ENCODE results near the gene ABCC3. TPM values are rescaled to one million over a fixed set of nuclear protein-coding genes. Genes with fewer than 3 reads are reported as not detected.

Gene ABCC3
- total and polyA plus RNA-seq, 2 of the 8 experiments (the other 6 are each of a cell fraction or from before 2014, with no cell fraction given): 0.35 to 0.37 TPM

DNA sequence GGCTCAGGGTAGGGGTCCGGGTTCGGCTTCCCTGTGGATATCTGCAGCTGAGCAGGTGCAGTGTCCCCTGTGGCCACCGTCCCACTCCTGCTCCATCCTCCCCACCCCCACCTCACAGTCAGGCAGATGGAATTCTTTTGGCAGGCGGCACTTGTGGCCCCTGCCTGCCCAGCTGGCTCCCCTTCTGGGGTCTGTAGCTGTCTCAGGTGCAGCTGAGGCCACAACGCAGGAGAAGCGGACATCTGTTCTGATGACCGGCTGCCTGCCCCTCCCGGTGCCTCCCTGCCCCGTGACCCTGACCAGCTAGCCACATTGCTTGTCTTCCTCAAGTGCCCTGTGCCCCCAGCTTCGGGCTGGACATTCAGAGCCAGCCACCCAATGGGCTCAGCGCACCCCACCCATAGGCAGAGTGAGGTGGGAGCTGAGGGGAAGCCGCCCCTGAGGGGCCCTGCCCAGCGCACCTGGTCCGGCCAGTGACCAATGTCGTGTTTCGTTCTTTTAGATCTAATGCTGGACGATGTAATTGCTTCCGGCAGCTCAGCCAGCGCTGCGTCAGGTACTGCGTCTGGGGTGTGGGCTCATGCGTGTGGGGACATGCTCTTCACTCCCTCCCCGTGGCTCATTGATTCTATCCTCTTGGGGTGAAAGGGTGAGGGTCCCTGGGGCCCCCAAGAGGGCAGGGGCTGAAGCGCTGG is 25.2 kb upstream of the ABCC3 start:
- CTCF ChIA-PET (ENCODE audit: partially characterized antibody): interaction anchor here (0.6 to 19.7 kb wide), 10 partner anchors 10 to 241 kb away, joined by 3 to 300 read pairs (median 4); partner anchors contain the start of gene ABCC3
- H4K91ac ChIP-seq (replicated peaks; ENCODE audit: insufficient read length, low read length): peak overlapping the region; percentile 13
- no peaks in the 10 kb centered on the region for H3K79me2 ChIP-seq (ENCODE audit: control insufficient read depth in 1 of 2, insufficient read depth in 2 of 2, low read length in 2 of 2)
- H3K4me1 ChIP-seq (replicated peaks in 1 of 4; ENCODE audit: control insufficient read depth in 3 of 4, insufficient read depth in 4 of 4, low read length in 3 of 4): peaks cover 0 to 8% (median 3%) of the 10 kb centered on the region in 4 experiments; a peak in 3 of 7 replicates
- H3K23ac ChIP-seq (ENCODE audit: insufficient read length): no peak overlapping the region
- no peaks in the 10 kb centered on the region for H3K36me3 ChIP-seq (ENCODE audit: control insufficient read depth in 2 of 4, insufficient read depth in 4 of 4, low read length in 3 of 4)
- H4K8ac ChIP-seq (ENCODE audit: extremely low read depth, insufficient read depth, low read length): no peak overlapping the region
- H4K20me1 ChIP-seq (replicated peaks in 1 of 2; ENCODE audit: control insufficient read depth in 1 of 2, insufficient read depth in 2 of 2, low read length in 2 of 2): peaks cover 0 to 2% of the 10 kb centered on the region in 2 experiments
- no peak overlapping the region for H2AK5ac ChIP-seq (ENCODE audit: low read depth, low read length)
- no peak overlapping the region for H2BK5ac ChIP-seq (ENCODE audit: low read depth, low read length)
- DNase-seq (ENCODE audit: low read depth in 1 of 2, low spot score in 2 of 2) (no peak), FAIRE-seq (no peak)
- H3K23me2 ChIP-seq (ENCODE audit: low read depth, low read length): no peaks in the 10 kb centered on the region
- H3K4me3 ChIP-seq (ENCODE audit: extremely low read depth in 1 of 4, insufficient read depth in 2 of 4, low read depth in 3 of 4, low read length in 4 of 4): no peak overlapping the region
- no peak overlapping the region for H2BK120ac ChIP-seq (replicated peaks; ENCODE audit: low read depth, low read length)
- H3K79me1 ChIP-seq (ENCODE audit: low read depth, low read length): no peaks in the 10 kb centered on the region
- no peaks in the 10 kb centered on the region for H3K27me3 ChIP-seq (replicated peaks in 1 of 4; ENCODE audit: control insufficient read depth in 3 of 4, extremely low read depth in 1 of 4, insufficient read depth in 3 of 4, low read length in 3 of 4)
- no peak overlapping the region for H3K27ac ChIP-seq (ENCODE audit: low read depth, low read length)
- H2BK20ac ChIP-seq (ENCODE audit: low read length): no peak overlapping the region
- WGBS, 2 experiments (ENCODE audit: extremely low coverage in 1 of 2, insufficient coverage in 1 of 2, insufficient read length in 1 of 2, insufficient replicate concordance in 2 of 2, low coverage in 1 of 2, low lambda C conversion rate in 2 of 2, missing lambda C conversion rate in 1 of 2): 86% methylated on average over 24 of the region's 24 CpGs; no CpG with 5 or more reads in 1 of the 2 experiments
- no peak overlapping the region; the same call in 1 of the 2 replicates for H3K18ac ChIP-seq (ENCODE audit: extremely low read depth, low read length)
- H3K4me2 ChIP-seq (ENCODE audit: insufficient read depth in 1 of 2, low read depth in 2 of 2, low read length in 2 of 2): no peak overlapping the region
- H3K56ac ChIP-seq (replicated peaks; ENCODE audit: insufficient read length, low read depth, low read length): no peak overlapping the region
- no peak overlapping the region for H2AFZ ChIP-seq (ENCODE audit: low read length)
- POLR2A ChIA-PET (ENCODE audit: partially characterized antibody): no interaction called here
- H3K4ac ChIP-seq (replicated peaks; ENCODE audit: insufficient read length, low read depth, low read length): no peak overlapping the region
- 0 out of 2 replicates have a peak overlapping the region, but pooled peaks have one; percentile 8 for H2BK15ac ChIP-seq (ENCODE audit: low read length)
- no peak overlapping the region; the same call in 1 of the 2 replicates for H2BK12ac ChIP-seq (ENCODE audit: low read depth, low read length)
- no peak overlapping the region for H3K14ac ChIP-seq (ENCODE audit: insufficient read length)
- H3K9ac ChIP-seq (replicated peaks in 1 of 4; ENCODE audit: extremely low read depth in 1 of 4, low read depth in 3 of 4, low read length in 3 of 4): no peak overlapping the region
- no peak overlapping the region for H4K5ac ChIP-seq (ENCODE audit: insufficient read length, low read depth, low read length)
- no peaks in the 10 kb centered on the region for H3K9me3 ChIP-seq (ENCODE audit: insufficient read depth in 2 of 2, low read depth in 1 of 2, low read length in 1 of 2)
- TF ChIP-seq, protein P1, sequence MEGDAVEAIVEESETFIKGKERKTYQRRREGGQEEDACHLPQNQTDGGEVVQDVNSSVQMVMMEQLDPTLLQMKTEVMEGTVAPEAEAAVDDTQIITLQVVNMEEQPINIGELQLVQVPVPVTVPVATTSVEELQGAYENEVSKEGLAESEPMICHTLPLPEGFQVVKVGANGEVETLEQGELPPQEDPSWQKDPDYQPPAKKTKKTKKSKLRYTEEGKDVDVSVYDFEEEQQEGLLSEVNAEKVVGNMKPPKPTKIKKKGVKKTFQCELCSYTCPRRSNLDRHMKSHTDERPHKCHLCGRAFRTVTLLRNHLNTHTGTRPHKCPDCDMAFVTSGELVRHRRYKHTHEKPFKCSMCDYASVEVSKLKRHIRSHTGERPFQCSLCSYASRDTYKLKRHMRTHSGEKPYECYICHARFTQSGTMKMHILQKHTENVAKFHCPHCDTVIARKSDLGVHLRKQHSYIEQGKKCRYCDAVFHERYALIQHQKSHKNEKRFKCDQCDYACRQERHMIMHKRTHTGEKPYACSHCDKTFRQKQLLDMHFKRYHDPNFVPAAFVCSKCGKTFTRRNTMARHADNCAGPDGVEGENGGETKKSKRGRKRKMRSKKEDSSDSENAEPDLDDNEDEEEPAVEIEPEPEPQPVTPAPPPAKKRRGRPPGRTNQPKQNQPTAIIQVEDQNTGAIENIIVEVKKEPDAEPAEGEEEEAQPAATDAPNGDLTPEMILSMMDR (IDR thresholded peaks at IDR 0.05; ENCODE audit: control extremely low read depth in 1 of 3, insufficient read depth in 1 of 3, low read depth in 1 of 3, low read length in 3 of 3): no peak
- TF ChIP-seq, protein P2, sequence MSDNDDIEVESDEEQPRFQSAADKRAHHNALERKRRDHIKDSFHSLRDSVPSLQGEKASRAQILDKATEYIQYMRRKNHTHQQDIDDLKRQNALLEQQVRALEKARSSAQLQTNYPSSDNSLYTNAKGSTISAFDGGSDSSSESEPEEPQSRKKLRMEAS (IDR thresholded peaks at IDR 0.05): no peak
- TF ChIP-seq GABPA (IDR thresholded peaks at IDR 0.05; ENCODE audit: borderline replicate concordance, insufficient read depth, low read length) (no peak), RBBP5 (IDR thresholded peaks at IDR 0.05; ENCODE audit: borderline replicate concordance, low read depth, low read length) (no peak), CEBPB (IDR thresholded peaks at IDR 0.05; ENCODE audit: low read depth, low read length) (no peak), SP1 (IDR thresholded peaks at IDR 0.05; ENCODE audit: low read depth, low read length) (no peak), KDM1A (IDR thresholded peaks at IDR 0.05; ENCODE audit: borderline replicate concordance, low read length) (no peak), MAFK (IDR thresholded peaks at IDR 0.05; ENCODE audit: low read depth, low read length) (no peak)
- TF ChIP-seq, protein P3, sequence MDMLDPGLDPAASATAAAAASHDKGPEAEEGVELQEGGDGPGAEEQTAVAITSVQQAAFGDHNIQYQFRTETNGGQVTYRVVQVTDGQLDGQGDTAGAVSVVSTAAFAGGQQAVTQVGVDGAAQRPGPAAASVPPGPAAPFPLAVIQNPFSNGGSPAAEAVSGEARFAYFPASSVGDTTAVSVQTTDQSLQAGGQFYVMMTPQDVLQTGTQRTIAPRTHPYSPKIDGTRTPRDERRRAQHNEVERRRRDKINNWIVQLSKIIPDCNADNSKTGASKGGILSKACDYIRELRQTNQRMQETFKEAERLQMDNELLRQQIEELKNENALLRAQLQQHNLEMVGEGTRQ (IDR thresholded peaks at IDR 0.05; ENCODE audit: low read length): no peak

All from H1 (cell line).